Left forelimb (tissue), 1 donor: ENCODE data around the gene VWA1.
"Not testable (repeated sequence)": the region's sequence is repeated elsewhere in the genome, so short reads cannot be mapped to it uniquely, and the experiment has no call there.

Source experiments
- DNase-seq: peaks from one replicate; pipeline ENCODE4 v3.0.0-alpha.2; 2018; ENCODE audit warnings: low spot score

VWA1 gene

DNA sequence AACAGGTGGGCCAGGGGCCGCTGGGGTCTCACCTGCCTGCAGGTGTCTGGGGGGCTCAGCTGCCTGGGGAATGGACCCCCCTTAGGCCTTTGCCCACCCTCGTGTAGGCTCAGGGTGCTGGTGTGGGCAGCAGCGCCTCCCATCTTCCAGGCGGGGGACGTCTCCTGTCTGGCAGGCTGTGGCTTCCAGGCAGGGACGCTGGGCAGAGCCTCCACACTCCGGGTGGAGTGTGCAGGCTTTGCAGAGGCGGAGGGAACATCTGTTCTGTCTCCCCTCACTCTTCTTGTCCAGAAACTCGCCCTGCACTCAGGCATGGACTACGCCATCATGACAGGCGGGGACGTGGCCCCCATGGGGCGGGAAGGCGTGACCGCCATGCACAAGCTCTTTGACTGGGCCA lies 20.4 kb downstream of the VWA1 start:
- not testable (repeated sequence) for DNase-seq

DNA sequence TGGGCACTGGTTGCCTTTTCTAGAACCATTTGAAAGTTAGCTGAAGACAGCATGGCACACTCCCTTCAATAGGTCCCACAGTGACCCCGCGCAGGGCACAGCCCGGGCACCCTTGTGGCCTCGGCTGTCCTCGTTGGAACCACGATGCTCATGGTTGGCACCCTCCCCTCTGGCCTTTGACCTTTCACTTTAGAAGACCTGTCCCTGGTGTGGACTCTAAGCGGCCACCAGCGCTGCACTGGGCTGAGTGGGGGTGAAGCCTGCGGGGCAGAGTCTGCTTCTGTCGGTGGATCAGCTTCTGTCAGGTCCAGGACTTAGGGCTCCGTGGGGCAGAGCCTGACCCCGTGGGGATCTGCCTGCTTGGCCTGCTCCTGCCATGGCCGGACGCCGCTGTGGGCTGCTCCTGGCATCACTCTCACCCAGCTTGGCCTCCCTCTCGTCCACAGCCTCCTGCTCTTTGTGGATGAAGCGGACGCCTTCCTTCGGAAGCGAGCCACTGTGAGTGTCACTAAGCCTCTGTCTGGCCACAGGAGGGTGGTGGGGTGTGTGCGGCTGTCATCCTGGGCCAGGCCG lies 21.3 kb downstream of the VWA1 start:
- DNase-seq: not testable (repeated sequence)

- not testable (repeated sequence) for DNase-seq
Measured at GRCh38 chr1:1459156-1459555, 23.7 kb downstream of the VWA1 start.

GRCh38 chr1:1459711-1460110 lies 24.2 kb downstream of the VWA1 start:
- DNase-seq: not testable (repeated sequence)

GRCh38 chr1:1460540-1461130 lies 25.1 kb downstream of the VWA1 start:
- no peak for DNase-seq

DNA sequence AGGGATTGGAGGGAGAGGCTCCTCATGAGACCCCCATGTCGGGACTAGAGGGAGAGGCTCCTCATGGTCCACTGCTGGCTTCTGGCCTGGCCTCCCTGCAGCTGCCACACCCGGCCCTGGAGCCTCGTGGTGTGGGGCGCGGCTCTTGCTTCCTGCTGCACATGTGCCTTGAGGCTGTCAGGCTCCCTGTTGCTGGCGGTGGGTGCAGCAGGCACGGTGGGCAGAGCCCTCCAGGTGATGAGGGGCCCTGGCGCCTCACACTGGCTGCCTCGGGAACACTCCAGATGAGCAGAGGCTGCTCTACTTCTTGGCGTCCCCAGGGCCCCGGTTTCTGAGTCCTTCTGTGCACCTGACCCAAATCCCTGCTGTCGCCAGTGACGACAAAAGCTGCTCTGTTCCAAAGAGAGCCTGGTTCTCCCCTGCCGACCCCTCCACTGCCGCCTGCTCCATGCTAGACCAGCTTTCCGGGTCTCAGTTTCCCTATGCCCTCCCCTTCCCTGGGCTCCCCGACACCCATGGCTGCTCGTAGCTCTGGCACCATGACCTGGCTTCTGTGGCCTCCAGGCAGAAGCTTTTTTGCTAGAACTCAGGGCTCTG lies 26.3 kb downstream of the VWA1 start:
- no peak for DNase-seq

DNA sequence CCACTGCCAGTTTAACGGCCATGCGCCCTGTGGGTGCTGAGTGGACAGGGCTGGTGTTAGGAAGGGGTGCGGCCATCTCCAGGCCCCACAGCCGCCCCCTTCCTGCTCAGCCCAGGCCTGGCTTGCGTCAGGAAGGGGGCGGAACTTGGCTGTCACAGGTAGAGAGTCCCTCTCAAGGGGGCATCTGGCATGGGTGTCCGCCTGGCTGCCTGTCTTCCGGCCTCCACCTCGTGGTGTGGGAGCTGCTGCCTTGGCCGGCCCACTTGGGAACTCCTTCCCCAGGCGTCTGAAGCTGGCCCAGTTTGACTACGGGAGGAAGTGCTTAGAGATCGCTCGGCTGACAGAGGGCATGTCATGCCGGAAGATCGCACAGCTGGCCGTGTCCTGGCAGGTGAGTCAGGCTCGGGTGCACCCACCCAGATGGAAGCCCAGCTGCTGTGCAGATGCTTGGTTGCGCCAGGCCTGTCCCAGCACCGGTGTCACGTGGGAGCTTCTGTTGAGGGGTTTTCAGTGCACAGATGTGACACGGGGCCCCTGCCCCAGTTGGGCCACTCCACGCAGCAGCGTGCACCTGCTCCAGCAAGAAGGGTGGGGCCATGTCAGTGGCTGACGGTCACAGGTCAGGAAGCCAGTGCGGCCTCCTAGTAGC lies 27.0 kb downstream of the VWA1 start:
- DNase-seq: no peak

DNA sequence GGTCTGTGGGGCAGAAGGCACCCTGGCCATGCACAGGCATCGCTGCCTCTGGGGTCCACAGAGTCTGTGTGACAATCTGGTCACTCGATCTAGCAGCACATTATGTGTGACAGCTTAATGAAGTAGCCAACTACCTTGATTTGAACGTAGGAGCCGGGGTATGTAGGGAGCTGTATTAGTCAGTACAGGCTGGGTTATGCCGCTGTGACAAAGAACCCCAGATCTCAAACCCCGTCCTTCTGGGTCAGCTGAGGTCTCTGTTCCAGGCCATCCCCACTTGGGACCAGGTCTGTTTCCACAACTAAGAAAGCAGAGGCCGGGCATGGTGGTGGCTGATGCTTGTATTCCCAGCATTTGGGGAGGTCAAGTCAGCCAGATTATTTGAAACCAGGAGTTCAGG lies 27.8 kb downstream of the VWA1 start:
- no peak for DNase-seq

- not testable (repeated sequence) for DNase-seq
Measured at GRCh38 chr1:1468196-1468985, 32.9 kb downstream of the VWA1 start.

DNA sequence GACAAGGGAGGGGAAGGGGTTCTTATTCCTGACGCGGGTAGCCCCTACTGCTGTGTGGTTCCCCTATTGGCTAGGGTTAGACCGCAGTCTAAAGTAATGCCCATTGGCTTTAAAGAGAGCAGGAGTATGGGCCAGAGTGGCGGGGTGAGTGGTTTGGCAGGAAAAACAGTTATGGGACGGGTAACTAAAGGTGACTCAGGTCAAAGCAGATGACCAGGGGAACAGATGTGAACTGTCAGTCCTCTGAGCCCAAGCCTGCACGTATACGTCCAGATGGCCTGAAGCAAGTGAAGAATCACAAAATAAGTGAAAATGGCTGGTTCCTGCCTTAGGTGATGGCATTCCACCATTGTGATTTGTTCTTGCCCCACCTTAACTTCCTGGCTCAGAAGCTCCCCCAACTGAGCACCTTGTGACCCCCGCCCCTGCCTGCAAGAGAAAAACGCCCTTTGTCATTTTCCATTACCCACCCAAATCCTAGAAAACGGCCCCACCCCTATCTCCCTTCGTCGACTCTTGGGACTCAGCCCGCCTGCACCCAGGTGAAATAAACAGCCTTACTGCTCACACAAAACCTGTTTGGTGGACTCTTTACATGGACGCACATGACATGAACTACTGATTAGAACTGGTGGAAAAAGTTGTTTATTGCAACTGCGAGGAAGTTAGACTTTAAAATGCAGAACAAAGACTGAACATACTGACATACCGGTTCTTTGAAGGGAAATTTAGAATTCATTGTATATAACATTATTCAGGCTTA lies 35.3 kb downstream of the VWA1 start:
- no peak for DNase-seq

DNA sequence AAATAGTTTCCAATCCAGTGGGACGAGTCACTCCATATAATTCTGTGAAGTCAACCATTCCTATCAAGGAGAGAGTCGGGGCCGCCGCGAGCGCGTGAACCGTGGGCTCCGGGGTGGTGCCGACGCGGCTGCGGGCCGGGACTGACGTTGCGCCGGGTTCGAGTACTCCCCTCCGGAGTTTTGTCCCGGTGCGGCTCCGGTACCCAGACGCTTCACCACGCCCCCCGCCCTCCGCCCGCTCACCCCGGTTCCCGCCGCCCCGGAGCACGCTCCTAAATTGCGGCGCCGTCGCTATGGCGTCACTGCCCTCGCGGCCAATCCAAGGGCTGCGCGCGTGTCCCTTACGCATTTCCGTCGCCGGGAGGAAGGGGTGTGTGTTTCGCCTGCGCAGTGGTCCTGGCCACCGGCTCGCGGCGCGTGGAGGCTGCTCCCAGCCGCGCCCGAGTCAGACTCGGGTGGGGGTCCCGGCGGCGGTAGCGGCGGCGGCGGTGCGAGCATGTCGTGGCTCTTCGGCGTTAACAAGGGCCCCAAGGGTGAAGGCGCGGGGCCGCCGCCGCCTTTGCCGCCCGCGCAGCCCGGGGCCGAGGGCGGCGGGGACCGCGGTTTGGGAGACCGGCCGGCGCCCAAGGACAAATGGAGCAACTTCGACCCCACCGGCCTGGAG lies 36.0 kb downstream of the VWA1 start, which contains the start of gene ATAD3B:
ATAD3B (plus strand) TSS at position 377 of the 664 bp plus-strand sequence; CDS start at position 497, 120 bp downstream.
- peak; percentile 95 for DNase-seq

DNA sequence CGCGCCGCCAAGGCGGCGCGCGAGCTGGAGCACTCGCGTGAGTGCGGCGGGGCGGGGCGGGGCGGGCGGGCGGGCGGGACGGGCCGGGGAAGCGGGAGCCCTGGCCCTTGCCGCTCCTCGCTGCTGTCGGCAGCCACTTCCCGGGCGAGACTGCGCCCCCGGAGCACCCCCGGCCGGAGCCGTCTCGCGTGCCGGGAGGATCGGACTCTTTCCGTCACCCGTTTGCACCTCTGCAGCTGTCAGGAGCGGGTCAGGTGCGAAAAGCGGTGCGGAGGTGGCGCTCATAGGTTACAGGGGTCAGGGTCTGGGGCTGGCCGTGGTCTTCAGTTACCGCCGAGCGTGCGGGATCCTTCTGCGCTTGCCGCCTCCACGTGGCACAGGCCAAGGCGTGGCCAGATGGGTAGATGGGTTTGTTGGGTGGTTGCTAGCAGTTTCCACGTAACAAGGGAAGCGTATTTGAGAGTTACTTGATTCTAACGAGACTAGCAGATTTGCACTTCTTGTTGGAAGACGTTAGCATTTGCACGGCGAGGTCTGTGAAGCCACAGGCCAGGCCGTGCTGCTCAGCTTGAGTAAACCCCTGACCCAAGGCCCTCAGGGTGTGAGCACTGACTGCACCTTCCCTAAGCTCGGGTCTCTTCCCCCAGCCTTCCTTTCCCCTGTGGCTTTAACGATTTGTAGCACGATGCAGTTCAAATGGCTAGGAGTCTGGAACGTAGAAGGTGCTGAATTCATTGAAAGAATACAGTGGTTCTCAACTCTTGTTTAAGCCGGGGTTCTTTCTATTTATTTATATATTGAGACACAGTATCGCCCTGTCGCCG lies 36.8 kb downstream of the VWA1 start:
- DNase-seq: not testable (repeated sequence)

DNA sequence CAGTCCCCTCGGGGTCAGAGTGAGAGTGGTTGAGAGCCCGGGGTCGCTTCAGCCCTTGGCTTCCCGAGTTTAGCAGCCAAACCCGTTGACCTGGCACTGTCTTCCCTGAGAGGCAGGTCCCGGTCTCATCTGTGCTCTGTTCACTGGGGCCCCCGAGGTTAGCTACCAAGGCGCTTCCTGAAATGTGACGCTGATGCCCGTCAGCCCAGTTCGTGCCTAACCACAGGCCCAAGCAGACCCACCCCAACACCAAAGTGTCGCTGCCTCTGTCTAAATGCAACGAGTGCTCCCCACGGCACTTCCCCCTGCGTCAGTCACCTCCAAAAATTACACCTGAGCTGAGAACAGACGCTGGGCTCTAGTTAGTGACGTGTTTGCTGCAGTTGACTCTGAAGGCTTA lies 40.5 kb downstream of the VWA1 start:
- DNase-seq: not testable (repeated sequence)

- no peak for DNase-seq
Measured at GRCh38 chr1:1477206-1477605, 41.7 kb downstream of the VWA1 start.

DNA sequence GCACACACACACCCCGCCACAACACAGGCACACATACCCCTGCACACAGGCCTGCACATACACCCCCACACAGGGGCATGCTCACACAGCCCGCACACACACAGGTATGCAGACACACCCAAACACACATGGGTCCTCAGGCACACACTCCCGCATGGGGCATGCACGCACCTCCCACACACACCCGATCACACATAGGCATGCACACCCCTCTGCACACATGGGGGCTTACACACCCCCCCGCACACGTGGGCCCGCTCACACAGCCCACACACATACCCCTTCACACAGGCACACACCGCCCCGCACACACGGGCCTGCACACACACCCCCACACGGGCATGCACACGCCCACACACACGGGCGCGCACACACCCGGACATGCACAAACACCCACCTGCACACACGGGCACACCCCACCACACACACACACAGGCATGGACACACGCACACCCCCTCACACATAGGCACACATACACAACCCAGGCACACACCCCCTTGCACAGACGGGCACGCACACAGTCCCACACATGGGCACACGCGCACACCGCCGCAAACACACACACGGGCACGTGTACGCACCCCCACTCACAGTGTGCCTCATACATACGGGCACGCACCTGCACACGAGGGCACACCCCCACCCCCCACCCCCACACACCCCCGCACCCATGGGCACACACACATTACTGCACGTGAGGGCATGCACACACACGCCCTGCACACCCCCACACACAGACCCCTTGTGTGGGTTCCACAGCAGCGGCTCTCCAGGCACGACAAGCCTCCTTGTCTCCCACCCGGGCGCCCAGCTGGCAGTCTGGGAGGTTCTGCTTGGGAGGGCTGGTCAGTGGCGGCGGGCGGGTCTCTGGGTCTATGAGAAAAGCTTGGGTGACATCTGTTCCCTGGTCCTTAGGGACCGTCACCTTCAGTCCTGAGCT lies 44.3 kb downstream of the VWA1 start:
- no peak for DNase-seq

DNA sequence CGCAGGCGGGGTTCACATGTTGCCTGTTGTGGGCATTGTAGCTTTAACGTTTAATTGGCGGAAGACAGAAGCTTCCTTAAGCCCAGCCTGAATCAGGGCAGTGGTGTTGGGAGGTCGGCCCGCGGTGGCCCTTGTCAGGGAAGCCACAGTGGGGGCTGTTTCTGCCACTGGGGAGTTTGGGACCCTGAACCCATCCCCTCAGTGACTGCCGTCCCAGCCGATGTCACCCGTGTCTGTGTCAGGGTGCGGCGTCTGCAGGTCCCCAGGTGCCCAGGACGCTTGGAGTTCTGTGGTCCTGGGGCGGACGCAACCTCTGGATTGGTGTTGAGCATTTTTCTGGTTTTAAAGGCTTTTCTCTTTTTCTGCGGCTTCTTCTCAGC lies 45.0 kb downstream of the VWA1 start:
- DNase-seq: not testable (repeated sequence)

GRCh38 chr1:1481811-1482210 lies 46.3 kb downstream of the VWA1 start:
- DNase-seq: not testable (repeated sequence)

- DNase-seq: no peak
Measured at GRCh38 chr1:1482856-1483255, 47.4 kb downstream of the VWA1 start.

DNA sequence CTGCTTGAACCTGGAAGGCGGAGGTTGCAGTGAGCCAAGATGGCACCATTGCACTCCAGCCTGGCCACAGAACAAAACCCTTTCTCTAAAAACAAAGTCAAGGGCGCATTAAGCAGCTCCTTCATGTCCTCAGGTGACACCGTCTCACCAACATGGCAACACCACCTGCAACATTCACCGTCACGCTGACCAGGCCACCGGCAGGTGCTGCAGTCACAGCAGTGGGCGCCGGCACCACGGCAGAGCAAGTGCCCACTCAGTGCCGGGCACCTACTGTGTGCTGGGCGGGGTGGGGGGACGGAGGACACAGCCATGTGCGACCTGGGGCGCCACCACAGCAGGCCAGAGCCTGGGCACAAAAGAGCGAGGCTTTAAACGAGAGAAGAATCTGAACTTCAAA lies 48.2 kb downstream of the VWA1 start:
- no peak for DNase-seq
